ENCODE measurements around the gene CAPRIN1.
"Not testable (repeated sequence)": the region's sequence is repeated elsewhere in the genome, so short reads cannot be mapped to it uniquely, and the experiment has no call there.

CAPRIN1 gene

DNA sequence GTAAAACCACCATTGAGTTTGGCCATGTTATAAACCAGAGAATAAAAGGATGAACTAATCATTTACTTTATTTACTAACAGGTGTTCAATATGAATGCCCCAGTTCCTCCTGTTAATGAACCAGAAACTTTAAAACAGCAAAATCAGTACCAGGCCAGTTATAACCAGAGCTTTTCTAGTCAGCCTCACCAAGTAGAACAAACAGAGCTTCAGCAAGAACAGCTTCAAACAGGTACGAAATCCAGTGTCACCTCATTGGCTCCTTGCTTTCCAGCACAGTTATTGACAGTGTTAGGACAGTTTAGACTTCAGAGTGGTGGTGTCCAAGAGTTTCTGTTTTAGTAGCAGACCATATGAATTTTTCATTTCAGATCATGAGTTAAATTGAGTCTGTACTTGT, 40.3 kb downstream of the CAPRIN1 start:
- Mint-ChIP-seq H3K9me3 (no peaks in the 10 kb centered on the region), H3K4me1 (no peaks in the 10 kb centered on the region), H3K27ac (no peak overlapping the region), H3K4me3 (no peak overlapping the region), H3K36me3 (ENCODE audit: low read depth) (peaks cover 87% of the 10 kb centered on the region), H3K27me3 (ENCODE audit: low read depth, poor library complexity) (no peaks in the 10 kb centered on the region)
- TF ChIP-seq, protein P1, sequence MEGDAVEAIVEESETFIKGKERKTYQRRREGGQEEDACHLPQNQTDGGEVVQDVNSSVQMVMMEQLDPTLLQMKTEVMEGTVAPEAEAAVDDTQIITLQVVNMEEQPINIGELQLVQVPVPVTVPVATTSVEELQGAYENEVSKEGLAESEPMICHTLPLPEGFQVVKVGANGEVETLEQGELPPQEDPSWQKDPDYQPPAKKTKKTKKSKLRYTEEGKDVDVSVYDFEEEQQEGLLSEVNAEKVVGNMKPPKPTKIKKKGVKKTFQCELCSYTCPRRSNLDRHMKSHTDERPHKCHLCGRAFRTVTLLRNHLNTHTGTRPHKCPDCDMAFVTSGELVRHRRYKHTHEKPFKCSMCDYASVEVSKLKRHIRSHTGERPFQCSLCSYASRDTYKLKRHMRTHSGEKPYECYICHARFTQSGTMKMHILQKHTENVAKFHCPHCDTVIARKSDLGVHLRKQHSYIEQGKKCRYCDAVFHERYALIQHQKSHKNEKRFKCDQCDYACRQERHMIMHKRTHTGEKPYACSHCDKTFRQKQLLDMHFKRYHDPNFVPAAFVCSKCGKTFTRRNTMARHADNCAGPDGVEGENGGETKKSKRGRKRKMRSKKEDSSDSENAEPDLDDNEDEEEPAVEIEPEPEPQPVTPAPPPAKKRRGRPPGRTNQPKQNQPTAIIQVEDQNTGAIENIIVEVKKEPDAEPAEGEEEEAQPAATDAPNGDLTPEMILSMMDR (IDR thresholded peaks at IDR 0.05): no peak
- no peak for DNase-seq

DNA sequence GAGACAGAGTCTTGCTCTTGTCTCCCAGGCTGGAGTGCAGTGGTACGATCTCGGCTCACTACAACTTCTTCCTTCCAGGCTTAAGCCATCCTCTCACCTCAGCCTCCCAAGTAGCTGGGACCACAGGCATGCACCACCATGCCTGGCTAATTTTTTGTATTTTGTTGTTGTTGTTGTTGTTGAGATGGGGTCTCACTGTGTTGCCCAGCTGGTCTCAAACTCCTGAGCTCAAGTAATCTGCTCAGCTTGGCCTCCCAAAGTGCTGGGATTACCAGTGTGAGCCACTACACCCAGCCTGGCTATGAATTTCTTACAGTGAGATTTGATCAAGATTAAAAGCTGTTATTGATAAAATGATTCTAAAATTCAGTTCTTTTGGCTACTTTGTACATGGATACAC, 43.4 kb downstream of the CAPRIN1 start:
- not testable (repeated sequence) for DNase-seq; H3K9me3 Mint-ChIP-seq; H3K4me1 Mint-ChIP-seq; H3K4me3 Mint-ChIP-seq; H3K27ac Mint-ChIP-seq; H3K27me3 Mint-ChIP-seq (ENCODE audit: low read depth, poor library complexity)
- peaks cover 90% of the 10 kb centered on the region for H3K36me3 Mint-ChIP-seq (ENCODE audit: low read depth)

DNA sequence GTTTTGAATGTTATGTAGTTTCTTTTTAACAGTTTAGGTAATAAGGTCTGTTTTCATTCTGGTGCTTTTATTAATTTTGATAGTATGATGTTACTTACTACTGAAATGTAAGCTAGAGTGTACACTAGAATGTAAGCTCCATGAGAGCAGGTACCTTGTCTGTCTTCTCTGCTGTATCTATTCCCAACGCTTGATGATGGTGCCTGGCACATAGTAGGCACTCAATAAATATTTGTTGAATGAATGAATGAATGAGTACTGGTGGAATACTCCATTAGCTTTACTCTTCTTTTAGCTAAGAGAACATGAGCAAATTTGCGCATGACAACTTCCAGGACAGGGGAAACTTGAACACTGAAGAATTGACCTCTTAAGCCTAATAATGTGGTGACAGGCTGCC, 47.3 kb downstream of the CAPRIN1 start:
- DNase-seq: no peak
- no peak overlapping the region for H3K27ac Mint-ChIP-seq
- H3K4me3 Mint-ChIP-seq: no peak overlapping the region
- no peaks in the 10 kb centered on the region for H3K9me3 Mint-ChIP-seq
- TF ChIP-seq, protein P1 (IDR thresholded peaks at IDR 0.05): no peak
- no peaks in the 10 kb centered on the region for H3K27me3 Mint-ChIP-seq (ENCODE audit: low read depth, poor library complexity)
- H3K36me3 Mint-ChIP-seq (ENCODE audit: low read depth): peaks cover 63% of the 10 kb centered on the region
- no peaks in the 10 kb centered on the region for H3K4me1 Mint-ChIP-seq

DNA sequence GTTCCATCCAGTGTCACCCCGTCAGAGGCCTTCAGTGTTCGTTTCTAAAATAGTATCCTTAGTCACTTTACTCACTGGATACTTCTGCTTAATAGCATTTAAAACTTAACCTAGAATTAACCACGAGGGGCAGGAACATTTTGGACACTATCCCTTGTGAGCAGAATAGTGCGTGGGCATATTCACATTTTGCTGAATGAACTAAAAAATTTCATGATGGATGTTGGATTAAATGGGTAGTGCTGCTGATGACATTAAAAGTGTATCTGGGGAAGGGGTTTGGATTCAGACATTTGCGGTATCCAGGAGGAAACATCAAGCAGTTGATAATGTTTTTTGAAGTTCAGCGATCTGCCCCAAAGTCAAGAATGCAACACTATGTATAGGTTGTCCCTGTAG, 53.1 kb downstream of the CAPRIN1 start:
- DNase-seq: no peak
- no peaks in the 10 kb centered on the region for H3K9me3 Mint-ChIP-seq
- H3K36me3 Mint-ChIP-seq (ENCODE audit: low read depth): peaks cover 19% of the 10 kb centered on the region
- peaks cover 29% of the 10 kb centered on the region for H3K4me1 Mint-ChIP-seq
- peak overlapping the region; percentile 94 for H3K4me3 Mint-ChIP-seq
- H3K27me3 Mint-ChIP-seq (ENCODE audit: low read depth, poor library complexity): no peaks in the 10 kb centered on the region
- peak overlapping the region; percentile 98 for H3K27ac Mint-ChIP-seq
- TF ChIP-seq, protein P1 (IDR thresholded peaks at IDR 0.05): no peak

DNA sequence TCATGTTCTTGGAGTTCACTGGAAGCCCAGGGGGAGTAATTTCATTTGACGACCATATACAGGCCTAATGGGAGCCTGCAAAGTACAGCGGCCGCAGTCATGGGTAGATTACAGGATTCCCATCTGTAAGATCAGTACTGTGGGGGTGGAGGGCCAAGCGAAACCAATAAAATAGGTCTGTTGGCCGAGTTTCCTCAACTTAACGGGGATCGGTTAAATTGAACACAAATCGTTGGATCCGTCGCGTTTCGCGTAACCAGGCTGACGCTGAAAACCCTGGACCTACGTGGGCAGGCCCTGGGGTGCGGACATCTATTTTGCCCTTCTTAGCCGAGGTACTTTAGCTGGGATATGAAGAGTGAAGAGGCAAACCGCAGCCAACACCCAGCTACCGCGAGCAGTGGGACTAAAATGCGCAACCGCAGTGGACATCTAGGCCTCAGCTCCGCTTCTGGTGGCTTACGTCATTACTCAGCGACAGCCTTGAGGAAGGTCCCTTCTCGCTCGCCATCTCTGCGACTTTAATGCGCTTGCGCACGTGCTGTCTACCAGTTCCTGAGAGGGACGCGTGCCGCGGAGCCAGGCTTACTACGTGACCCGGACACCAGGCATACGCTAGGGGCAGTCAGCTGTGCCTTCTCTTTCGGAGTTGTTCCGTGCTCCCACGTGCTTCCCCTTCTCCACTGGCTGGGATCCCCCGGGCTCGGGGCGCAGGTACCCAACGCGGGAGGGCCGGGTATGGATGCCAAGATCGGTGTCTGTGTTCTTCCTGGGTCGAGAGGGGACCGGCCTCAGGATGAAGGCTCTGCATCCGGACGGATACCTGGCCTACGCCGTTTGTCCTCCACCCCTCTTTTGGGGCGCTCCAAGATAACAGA, 53.8 kb downstream of the CAPRIN1 start, which contains the start of gene NAT10:
Gene NAT10, plus strand, starts transcription at position 551 of the 878 bp plus-strand sequence. CDS start 2,597 bp downstream, outside the sequence.
- Mint-ChIP-seq H3K36me3 (ENCODE audit: low read depth) (peaks cover 17% of the 10 kb centered on the region), H3K27me3 (ENCODE audit: low read depth, poor library complexity) (no peaks in the 10 kb centered on the region), H3K9me3 (no peaks in the 10 kb centered on the region), H3K4me1 (peaks cover 29% of the 10 kb centered on the region), H3K27ac (peak within 1 kb of the TSS; percentile 98), H3K4me3 (peak within 1 kb of the TSS; percentile 94)
- peak; percentile 96 for DNase-seq
- TF ChIP-seq, protein P1 (IDR thresholded peaks at IDR 0.05): no peak

DNA sequence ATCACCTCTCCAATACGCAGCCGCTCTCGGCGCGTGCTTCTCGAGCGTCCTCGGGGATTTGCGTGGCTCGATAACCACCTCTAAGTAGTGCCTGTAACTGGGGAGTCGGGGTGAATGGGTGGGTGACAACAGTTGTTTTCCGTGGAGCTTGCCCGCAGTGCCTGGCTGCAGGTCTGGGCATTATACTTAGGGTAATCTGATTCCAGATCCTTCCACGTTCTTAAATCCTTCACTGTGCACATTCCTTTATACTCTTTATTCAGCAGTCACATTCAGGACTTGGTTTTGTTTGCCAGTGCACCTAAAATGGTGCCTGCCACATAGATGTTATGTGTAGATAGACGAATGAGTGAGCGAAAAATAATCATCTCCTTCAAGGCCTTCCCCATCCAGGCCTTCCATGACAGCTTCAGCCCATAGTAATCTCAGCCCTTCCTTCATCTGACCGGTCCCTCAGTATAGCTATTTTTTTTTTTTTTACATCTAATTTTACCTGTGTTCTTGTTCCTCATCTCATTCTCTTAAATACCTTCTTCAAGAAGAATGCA, 54.5 kb downstream of the CAPRIN1 start:
- H3K4me1 Mint-ChIP-seq: peaks cover 29% of the 10 kb centered on the region
- TF ChIP-seq, protein P1 (IDR thresholded peaks at IDR 0.05): no peak
- H3K4me3 Mint-ChIP-seq: peak overlapping the region; percentile 94
- H3K27ac Mint-ChIP-seq: peak overlapping the region; percentile 98
- H3K9me3 Mint-ChIP-seq: no peaks in the 10 kb centered on the region
- H3K36me3 Mint-ChIP-seq (ENCODE audit: low read depth): peaks cover 15% of the 10 kb centered on the region
- H3K27me3 Mint-ChIP-seq (ENCODE audit: low read depth, poor library complexity): no peaks in the 10 kb centered on the region
- DNase-seq: no peak
